GM19043 (cell line): ENCODE data around the gene USF2.
"Not testable (repeated sequence)": the region's sequence is repeated elsewhere in the genome, so short reads cannot be mapped to it uniquely, and the experiment has no call there.

Source experiments
- ATAC-seq: cut with Tn5 transposase; IDR thresholded peaks from one replicate; pipeline ENCODE4 v1.9.1; 2021; ENCODE audit warnings: low read depth; ENCODE audit not compliant: unreplicated experiment

USF2 gene

GRCh38 chr19:35284153-35285094 lies 15.7 kb downstream of the USF2 start:
- ATAC-seq, result no peak

GRCh38 chr19:35285095-35285449 lies 16.3 kb downstream of the USF2 start:
- ATAC-seq, result no peak

- ATAC-seq, result not testable (repeated sequence)
Observed at GRCh38 chr19:35285465-35285864, 16.7 kb downstream of the USF2 start.

- not testable (repeated sequence) for ATAC-seq
Observed at GRCh38 chr19:35286101-35286500, 17.3 kb downstream of the USF2 start.

GRCh38 chr19:35287713-35288112 lies 19.0 kb downstream of the USF2 start:
- no peak for ATAC-seq

- no peak for ATAC-seq
Observed at GRCh38 chr19:35288331-35288730, 19.6 kb downstream of the USF2 start.

- ATAC-seq, result no peak
Observed at GRCh38 chr19:35288906-35289305, 20.1 kb downstream of the USF2 start.

- no peak for ATAC-seq
Observed at GRCh38 chr19:35290381-35291127, 21.8 kb downstream of the USF2 start.

- ATAC-seq, result no peak
Observed at GRCh38 chr19:35291259-35291658, 22.5 kb downstream of the USF2 start.

- ATAC-seq, result no peak
Observed at GRCh38 chr19:35291916-35292315, 23.2 kb downstream of the USF2 start, which contains the start of gene MAG. TSS of gene MAG (plus strand) at chr19:35292161. CDS start at chr19:35295409, 3,248 bp downstream.

- no peak for ATAC-seq
Observed at GRCh38 chr19:35292421-35293362, 23.9 kb downstream of the USF2 start.

GRCh38 chr19:35293363-35293739 lies 24.6 kb downstream of the USF2 start:
- no peak for ATAC-seq

GRCh38 chr19:35293808-35294207 lies 25.0 kb downstream of the USF2 start:
- no peak for ATAC-seq

- ATAC-seq, result no peak
Observed at GRCh38 chr19:35294328-35294727, 25.6 kb downstream of the USF2 start.

- ATAC-seq, result no peak
Observed at GRCh38 chr19:35294859-35295791, 26.4 kb downstream of the USF2 start.

- ATAC-seq, result peak; percentile 49
Observed at GRCh38 chr19:35295792-35296462, 27.2 kb downstream of the USF2 start.

GRCh38 chr19:35296644-35297514 lies 28.1 kb downstream of the USF2 start:
- no peak for ATAC-seq

GRCh38 chr19:35297515-35297848 lies 28.7 kb downstream of the USF2 start:
- ATAC-seq, result no peak
